Measurements from ENCODE around the gene PRKCH.

GRCh38 chr14:61495809-61496208 is 174.4 kb downstream of the PRKCH start:
- TF ChIP-seq, protein P1, sequence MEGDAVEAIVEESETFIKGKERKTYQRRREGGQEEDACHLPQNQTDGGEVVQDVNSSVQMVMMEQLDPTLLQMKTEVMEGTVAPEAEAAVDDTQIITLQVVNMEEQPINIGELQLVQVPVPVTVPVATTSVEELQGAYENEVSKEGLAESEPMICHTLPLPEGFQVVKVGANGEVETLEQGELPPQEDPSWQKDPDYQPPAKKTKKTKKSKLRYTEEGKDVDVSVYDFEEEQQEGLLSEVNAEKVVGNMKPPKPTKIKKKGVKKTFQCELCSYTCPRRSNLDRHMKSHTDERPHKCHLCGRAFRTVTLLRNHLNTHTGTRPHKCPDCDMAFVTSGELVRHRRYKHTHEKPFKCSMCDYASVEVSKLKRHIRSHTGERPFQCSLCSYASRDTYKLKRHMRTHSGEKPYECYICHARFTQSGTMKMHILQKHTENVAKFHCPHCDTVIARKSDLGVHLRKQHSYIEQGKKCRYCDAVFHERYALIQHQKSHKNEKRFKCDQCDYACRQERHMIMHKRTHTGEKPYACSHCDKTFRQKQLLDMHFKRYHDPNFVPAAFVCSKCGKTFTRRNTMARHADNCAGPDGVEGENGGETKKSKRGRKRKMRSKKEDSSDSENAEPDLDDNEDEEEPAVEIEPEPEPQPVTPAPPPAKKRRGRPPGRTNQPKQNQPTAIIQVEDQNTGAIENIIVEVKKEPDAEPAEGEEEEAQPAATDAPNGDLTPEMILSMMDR (IDR thresholded peaks at IDR 0.05) = no peak
- no peak for TF ChIP-seq ZFX (IDR thresholded peaks at IDR 0.05; ENCODE audit: borderline replicate concordance)

All from 22Rv1 (cell line).